ENCODE measurements around the gene DRGX. TPM values are rescaled to one million over a fixed set of nuclear protein-coding genes. Genes with fewer than 3 reads are reported as not detected.

The DRGX gene
- total and polyA plus RNA-seq, 9 donors = not detected

- TF ChIP-seq POLR2A (IDR thresholded peaks at IDR 0.05) (no peak), CTCF (IDR thresholded peaks at IDR 0.05) (no peak), EP300 (IDR thresholded peaks at IDR 0.05) (no peak)
- H3K4me3 ChIP-seq = no peak overlapping the region
- no peaks in the 10 kb centered on the region for H3K4me1 ChIP-seq (ENCODE audit: insufficient read depth)
- intact Hi-C loops (cut with DNase I) = no loop called here
- no peaks in the 10 kb centered on the region for H3K36me3 ChIP-seq
- no peaks in the 10 kb centered on the region for H3K27me3 ChIP-seq
- DNase-seq = no peak
- H3K27ac ChIP-seq = no peak overlapping the region
- H3K9me3 ChIP-seq = peaks cover 0 to 4% of the 10 kb centered on the region in 2 donors
- 88 to 95% (median 92%) methylated on average over 8 of the region's 8 CpGs for WGBS, 3 donors
Observed at GRCh38 chr10:49353895-49354566, 41.9 kb downstream of the DRGX start.

GRCh38 chr10:49353026-49353894 is 42.6 kb downstream of the DRGX start:
- Histone ChIP-seq H3K4me3 (no peak overlapping the region), H3K27ac (no peak overlapping the region), H3K9me3 (peaks cover 0 to 4% of the 10 kb centered on the region in 2 donors), H3K27me3 (no peaks in the 10 kb centered on the region), H3K4me1 (ENCODE audit: insufficient read depth) (no peaks in the 10 kb centered on the region), H3K36me3 (no peaks in the 10 kb centered on the region)
- no peak for DNase-seq
- WGBS, 3 donors = 71 to 78% (median 74%) methylated on average over 6 of the region's 6 CpGs
- intact Hi-C loops (cut with DNase I) = no loop called here
- TF ChIP-seq CTCF (IDR thresholded peaks at IDR 0.05) = no peak
- no peak for TF ChIP-seq POLR2A (IDR thresholded peaks at IDR 0.05)
- no peak for TF ChIP-seq EP300 (IDR thresholded peaks at IDR 0.05)

GRCh38 chr10:49352323-49352722 is 43.6 kb downstream of the DRGX start:
- no peak for DNase-seq
- H3K27ac ChIP-seq = no peak overlapping the region
- H3K4me3 ChIP-seq = no peak overlapping the region
- H3K36me3 ChIP-seq = no peaks in the 10 kb centered on the region
- TF ChIP-seq EP300 (IDR thresholded peaks at IDR 0.05) (no peak), POLR2A (IDR thresholded peaks at IDR 0.05) (no peak), CTCF (IDR thresholded peaks at IDR 0.05) (no peak)
- H3K9me3 ChIP-seq = peaks cover 0 to 4% of the 10 kb centered on the region in 2 donors
- no peaks in the 10 kb centered on the region for H3K4me1 ChIP-seq (ENCODE audit: insufficient read depth)
- WGBS, 3 donors = 78 to 85% (median 83%) methylated on average over 2 of the region's 2 CpGs
- intact Hi-C loops (cut with DNase I) = no loop called here
- H3K27me3 ChIP-seq = no peaks in the 10 kb centered on the region

- no peak overlapping the region for H3K4me3 ChIP-seq
- H3K27me3 ChIP-seq = no peaks in the 10 kb centered on the region
- TF ChIP-seq CTCF (IDR thresholded peaks at IDR 0.05) (no peak), POLR2A (IDR thresholded peaks at IDR 0.05) (no peak), EP300 (IDR thresholded peaks at IDR 0.05) (no peak)
- no peak for DNase-seq
- intact Hi-C loops (cut with DNase I) = no loop called here
- peaks cover 0 to 4% of the 10 kb centered on the region in 2 donors for H3K9me3 ChIP-seq
- H3K36me3 ChIP-seq = no peaks in the 10 kb centered on the region
- WGBS, 3 donors = 68 to 71% (median 69%) methylated on average over 4 of the region's 4 CpGs
- H3K4me1 ChIP-seq (ENCODE audit: insufficient read depth) = no peaks in the 10 kb centered on the region
- H3K27ac ChIP-seq = no peak overlapping the region
Observed at GRCh38 chr10:49351669-49352068, 44.2 kb downstream of the DRGX start.
